Fibroblast of villous mesenchyme (primary cell): ENCODE data around the gene ST6GALNAC3. TPM values are rescaled to one million over a fixed set of nuclear protein-coding genes. Genes with fewer than 3 reads are reported as not detected.

Source experiments
- DNase-seq: peaks from one replicate; pipeline ENCODE4 v3.0.0-alpha.2; 2010; ENCODE audit warnings: low read depth
- H3K4me3 ChIP-seq: 2 replicates; pipeline ENCODE4 v1.5.1; 2011; ENCODE audit warnings: low read depth, mild to moderate bottlenecking, low read length
- total RNA-seq: library from RNA; depleted of rRNA; stranded (reverse); fragments of >200 nt; gene quantifications from 2 replicates; pipeline ENCODE4 v1.2.3, GENCODE V29; 2012
- TF ChIP-seq, protein P1 (sequence below): IDR thresholded peaks from 2 replicates; pipeline ENCODE4 v1.5.1; 2012; ENCODE audit warnings: low read depth, mild to moderate bottlenecking, low read length; ENCODE audit not compliant: insufficient read depth

Gene ST6GALNAC3
- total RNA-seq, 1 donor = 1.3 TPM

DNA sequence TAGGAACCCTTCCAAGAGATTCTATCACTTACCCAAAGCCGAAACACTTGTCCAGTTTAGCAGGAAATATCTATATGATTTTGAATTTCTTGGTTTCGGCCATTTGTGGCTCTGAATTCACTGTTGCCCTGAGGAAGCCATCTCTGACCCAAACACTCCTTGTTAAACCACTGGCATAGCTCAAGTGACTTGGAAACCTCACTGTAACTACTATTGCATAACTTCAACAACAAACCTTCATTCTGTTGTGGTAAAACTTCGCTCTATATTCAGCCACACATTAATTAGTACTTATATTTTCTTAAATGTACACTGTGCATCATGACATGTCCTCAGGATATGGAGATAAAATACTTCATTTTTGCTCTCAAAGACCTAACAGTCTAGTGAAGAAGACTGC is 63.2 kb downstream of the ST6GALNAC3 start:
- DNase-seq = no peak
- no peak overlapping the region for H3K4me3 ChIP-seq
- TF ChIP-seq, protein P1, sequence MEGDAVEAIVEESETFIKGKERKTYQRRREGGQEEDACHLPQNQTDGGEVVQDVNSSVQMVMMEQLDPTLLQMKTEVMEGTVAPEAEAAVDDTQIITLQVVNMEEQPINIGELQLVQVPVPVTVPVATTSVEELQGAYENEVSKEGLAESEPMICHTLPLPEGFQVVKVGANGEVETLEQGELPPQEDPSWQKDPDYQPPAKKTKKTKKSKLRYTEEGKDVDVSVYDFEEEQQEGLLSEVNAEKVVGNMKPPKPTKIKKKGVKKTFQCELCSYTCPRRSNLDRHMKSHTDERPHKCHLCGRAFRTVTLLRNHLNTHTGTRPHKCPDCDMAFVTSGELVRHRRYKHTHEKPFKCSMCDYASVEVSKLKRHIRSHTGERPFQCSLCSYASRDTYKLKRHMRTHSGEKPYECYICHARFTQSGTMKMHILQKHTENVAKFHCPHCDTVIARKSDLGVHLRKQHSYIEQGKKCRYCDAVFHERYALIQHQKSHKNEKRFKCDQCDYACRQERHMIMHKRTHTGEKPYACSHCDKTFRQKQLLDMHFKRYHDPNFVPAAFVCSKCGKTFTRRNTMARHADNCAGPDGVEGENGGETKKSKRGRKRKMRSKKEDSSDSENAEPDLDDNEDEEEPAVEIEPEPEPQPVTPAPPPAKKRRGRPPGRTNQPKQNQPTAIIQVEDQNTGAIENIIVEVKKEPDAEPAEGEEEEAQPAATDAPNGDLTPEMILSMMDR = no peak

GRCh38 chr1:76138217-76138616 is 63.7 kb downstream of the ST6GALNAC3 start:
- no peak overlapping the region for H3K4me3 ChIP-seq
- TF ChIP-seq, protein P1 = no peak
- no peak for DNase-seq

GRCh38 chr1:76140227-76140626 is 65.7 kb downstream of the ST6GALNAC3 start:
- H3K4me3 ChIP-seq = no peak overlapping the region
- no peak for DNase-seq
- TF ChIP-seq, protein P1 = no peak

- DNase-seq = no peak
- TF ChIP-seq, protein P1 = no peak
- H3K4me3 ChIP-seq = no peak overlapping the region
Observed at GRCh38 chr1:76141929-76142328, 67.4 kb downstream of the ST6GALNAC3 start.

GRCh38 chr1:76142771-76143540 is 68.4 kb downstream of the ST6GALNAC3 start:
- H3K4me3 ChIP-seq = no peak overlapping the region
- TF ChIP-seq, protein P1 = no peak
- no peak for DNase-seq

DNA sequence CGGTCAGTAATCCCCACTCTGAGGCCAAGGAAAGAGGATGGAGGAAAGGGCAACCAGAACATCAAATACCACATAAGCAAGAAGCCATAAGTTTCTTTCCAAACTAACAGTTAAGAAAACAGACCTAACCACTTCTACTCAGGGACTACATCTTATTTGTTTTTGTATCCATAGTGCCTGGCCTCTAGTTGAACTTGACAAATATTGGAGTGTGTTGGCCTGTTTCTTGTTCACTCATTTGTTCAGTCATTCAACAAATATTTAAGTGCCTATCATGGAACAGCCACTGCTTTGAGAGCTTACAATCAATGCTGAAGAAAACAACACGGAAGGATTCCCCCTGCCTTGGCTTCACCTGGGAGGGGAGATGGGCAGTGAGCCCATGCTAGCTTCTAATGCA is 69.7 kb downstream of the ST6GALNAC3 start:
- TF ChIP-seq, protein P1 = no peak
- DNase-seq = no peak
- H3K4me3 ChIP-seq = no peak overlapping the region

DNA sequence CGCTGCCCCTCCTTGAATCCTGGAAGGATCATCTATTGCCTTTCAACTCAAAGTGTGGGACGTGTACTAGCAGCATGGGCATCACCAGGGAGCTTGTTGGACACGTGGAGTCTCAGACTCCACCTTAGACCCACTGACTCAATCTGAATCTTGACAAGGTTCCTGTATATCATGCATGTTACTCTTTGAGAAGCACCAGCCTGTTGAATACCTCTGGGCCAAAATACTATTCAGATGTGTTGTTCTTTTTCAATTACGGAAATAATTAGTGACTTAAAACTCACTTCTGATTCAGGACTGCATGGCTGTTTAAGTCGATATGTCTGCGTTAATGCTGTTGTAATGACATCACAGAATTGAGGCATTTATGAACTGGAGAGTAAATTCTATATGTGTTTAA is 70.8 kb downstream of the ST6GALNAC3 start:
- H3K4me3 ChIP-seq = no peak overlapping the region
- TF ChIP-seq, protein P1 = no peak
- DNase-seq = no peak
